Uterus (tissue), 2 donors: ENCODE measurements around the gene JAG1.

Source experiments
- CTCF ChIP-seq, 4 experiments: fragments of 200-600 bp in 2 of 4; fragments of 450-650 bp in 2 of 4; sonication (generic) in 2 of 4; IDR thresholded peaks; one replicate each; pipeline ENCODE4 v1.5.1; 2016 to 2019; ENCODE audit warnings: antibody characterized with exemption in 4 of 4, mild to moderate bottlenecking in 2 of 4, moderate library complexity in 1 of 4
- POLR2A ChIP-seq, 2 donors: fragments of 450-650 bp; IDR thresholded peaks; one replicate each; pipeline ENCODE4 v1.6.1; 2016; ENCODE audit warnings: antibody characterized with exemption in 2 of 2, mild to moderate bottlenecking in 1 of 2, moderate library complexity in 1 of 2

DNA sequence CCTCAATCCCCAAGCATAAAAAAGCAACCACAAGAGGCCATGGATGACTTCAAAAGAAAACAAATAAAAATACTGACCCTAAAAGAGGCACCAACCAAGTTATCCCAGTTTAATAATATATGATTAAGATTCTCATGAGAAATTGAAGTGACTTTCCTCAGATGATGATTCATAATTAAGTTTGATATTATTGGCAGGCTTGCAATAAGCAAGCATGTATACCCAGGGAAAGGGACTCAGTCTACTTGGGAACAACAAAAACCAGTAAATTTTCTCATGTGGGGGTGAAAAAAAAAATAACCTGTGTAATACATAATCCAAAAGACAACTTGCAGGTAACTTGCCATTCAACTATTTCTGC is 19.6 kb downstream of the JAG1 start:
- no peak for TF ChIP-seq POLR2A (IDR thresholded peaks at IDR 0.05)
- no peak for TF ChIP-seq CTCF (IDR thresholded peaks at IDR 0.05)
